22Rv1 (cell line): Measurements from ENCODE around the gene IFT22.
"Not testable (repeated sequence)": the region's sequence is repeated elsewhere in the genome, so short reads cannot be mapped to it uniquely, and the experiment has no call there.

Experiments used
- H3K27ac ChIP-seq: fragments of 450-650 bp; 2 replicates; pipeline ENCODE4 v1.5.1; 2017
- CTCF ChIP-seq: fragments of 450-650 bp; IDR thresholded peaks from 2 replicates; pipeline ENCODE4 v1.5.1; 2017; ENCODE audit warnings: mild to moderate bottlenecking
- ZFX ChIP-seq: fragments of 450-650 bp; IDR thresholded peaks from 2 replicates; pipeline ENCODE4 v1.6.1; 2017; ENCODE audit warnings: antibody characterized with exemption, borderline replicate concordance

The IFT22 gene

GRCh38 chr7:101290186-101291037 lies 31.2 kb downstream of the IFT22 start:
- not testable (repeated sequence) for H3K27ac ChIP-seq
- TF ChIP-seq CTCF, result peak; percentile 90

- not testable (repeated sequence) for H3K27ac ChIP-seq
Measured at GRCh38 chr7:101289687-101290086, 31.9 kb downstream of the IFT22 start.

GRCh38 chr7:101288439-101288838 lies 33.2 kb downstream of the IFT22 start:
- TF ChIP-seq ZFX (no peak), CTCF (no peak)
- H3K27ac ChIP-seq, result no peak overlapping the region

GRCh38 chr7:101287032-101287431 lies 34.6 kb downstream of the IFT22 start:
- no peak for TF ChIP-seq CTCF
- TF ChIP-seq ZFX, result no peak
- no peak overlapping the region for H3K27ac ChIP-seq

GRCh38 chr7:101285880-101286279 lies 35.7 kb downstream of the IFT22 start:
- H3K27ac ChIP-seq, result not testable (repeated sequence)

- H3K27ac ChIP-seq, result no peak overlapping the region
- TF ChIP-seq CTCF, result no peak
- TF ChIP-seq ZFX, result no peak
Measured at GRCh38 chr7:101285171-101285570, 36.4 kb downstream of the IFT22 start.

- not testable (repeated sequence) for H3K27ac ChIP-seq
Measured at GRCh38 chr7:101280912-101281311, 40.7 kb downstream of the IFT22 start.

GRCh38 chr7:101278461-101279292 lies 42.9 kb downstream of the IFT22 start:
- TF ChIP-seq CTCF, result no peak
- no peak for TF ChIP-seq ZFX

GRCh38 chr7:101277155-101277554 lies 44.5 kb downstream of the IFT22 start:
- TF ChIP-seq ZFX, result no peak
- TF ChIP-seq CTCF, result no peak
- no peak overlapping the region for H3K27ac ChIP-seq

More at GRCh38 chr7:101278461-101279292, 42.9 kb downstream of the IFT22 start:
- no peak overlapping the region for H3K27ac ChIP-seq
